Measurements from ENCODE around the gene CACNB4. TPM values are rescaled to one million over a fixed set of nuclear protein-coding genes. Genes with fewer than 3 reads are reported as not detected.
"Not testable (repeated sequence)": the region's sequence is repeated elsewhere in the genome, so short reads cannot be mapped to it uniquely, and the experiment has no call there.

CACNB4 gene
- total RNA-seq, 1 donor from 2014 or later, result 5.6 TPM

DNA sequence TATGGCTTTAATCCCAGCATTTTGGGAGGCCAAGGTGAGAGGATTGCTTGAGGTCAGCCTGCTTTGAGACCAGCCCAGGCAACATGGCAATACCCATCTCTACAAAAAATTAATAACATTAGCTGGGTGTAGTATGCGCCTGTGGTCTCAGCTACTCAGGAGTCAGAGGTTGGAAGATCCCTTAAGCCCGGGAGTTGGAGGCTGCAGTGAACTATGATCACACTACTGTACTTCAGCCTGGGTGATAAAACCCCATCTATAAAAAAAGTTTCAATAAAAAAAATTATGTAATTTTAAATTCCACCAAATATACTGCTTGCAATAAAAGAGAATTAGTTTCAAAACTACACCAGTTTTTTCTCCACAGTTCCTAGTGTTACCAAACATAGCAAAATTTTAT, 23.3 kb upstream of the CACNB4 start:
- Mint-ChIP-seq H3K36me3 (peaks cover 3% of the 10 kb centered on the region), H3K27ac (no peak overlapping the region), H3K4me3 (no peak overlapping the region), H3K27me3 (no peaks in the 10 kb centered on the region), H3K4me1 (ENCODE audit: unreplicated experiment) (no peaks in the 10 kb centered on the region), H3K9me3 (no peaks in the 10 kb centered on the region)
- no peak for DNase-seq (ENCODE audit: extremely low spot score, unreplicated experiment)
- TF ChIP-seq, protein P1, sequence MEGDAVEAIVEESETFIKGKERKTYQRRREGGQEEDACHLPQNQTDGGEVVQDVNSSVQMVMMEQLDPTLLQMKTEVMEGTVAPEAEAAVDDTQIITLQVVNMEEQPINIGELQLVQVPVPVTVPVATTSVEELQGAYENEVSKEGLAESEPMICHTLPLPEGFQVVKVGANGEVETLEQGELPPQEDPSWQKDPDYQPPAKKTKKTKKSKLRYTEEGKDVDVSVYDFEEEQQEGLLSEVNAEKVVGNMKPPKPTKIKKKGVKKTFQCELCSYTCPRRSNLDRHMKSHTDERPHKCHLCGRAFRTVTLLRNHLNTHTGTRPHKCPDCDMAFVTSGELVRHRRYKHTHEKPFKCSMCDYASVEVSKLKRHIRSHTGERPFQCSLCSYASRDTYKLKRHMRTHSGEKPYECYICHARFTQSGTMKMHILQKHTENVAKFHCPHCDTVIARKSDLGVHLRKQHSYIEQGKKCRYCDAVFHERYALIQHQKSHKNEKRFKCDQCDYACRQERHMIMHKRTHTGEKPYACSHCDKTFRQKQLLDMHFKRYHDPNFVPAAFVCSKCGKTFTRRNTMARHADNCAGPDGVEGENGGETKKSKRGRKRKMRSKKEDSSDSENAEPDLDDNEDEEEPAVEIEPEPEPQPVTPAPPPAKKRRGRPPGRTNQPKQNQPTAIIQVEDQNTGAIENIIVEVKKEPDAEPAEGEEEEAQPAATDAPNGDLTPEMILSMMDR (conservative IDR thresholded peaks at IDR 0.05), result no peak

DNA sequence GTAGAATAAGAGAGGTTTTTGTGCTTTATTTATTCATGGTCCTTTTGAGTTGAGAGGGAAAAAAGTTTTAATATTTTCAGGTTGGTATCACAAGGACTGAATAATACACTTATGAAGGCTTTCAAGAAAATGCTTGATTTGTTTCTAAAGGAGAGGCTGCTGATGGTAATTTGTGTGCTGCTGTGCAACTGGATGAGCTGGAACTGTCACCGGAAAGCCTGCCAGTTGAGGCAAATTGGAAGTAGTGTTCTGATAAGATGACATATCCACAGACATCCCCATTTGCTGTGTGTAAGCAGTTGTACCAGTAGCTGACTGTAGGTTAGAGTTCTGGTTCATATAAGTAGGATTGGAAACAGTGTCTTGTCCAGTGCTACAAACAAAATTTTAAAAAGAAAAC, 21.6 kb upstream of the CACNB4 start:
- H3K36me3 Mint-ChIP-seq, result peaks cover 3% of the 10 kb centered on the region
- no peak overlapping the region for H3K4me3 Mint-ChIP-seq
- no peaks in the 10 kb centered on the region for H3K27me3 Mint-ChIP-seq
- TF ChIP-seq, protein P1 (conservative IDR thresholded peaks at IDR 0.05), result no peak
- H3K4me1 Mint-ChIP-seq (ENCODE audit: unreplicated experiment), result no peaks in the 10 kb centered on the region
- H3K27ac Mint-ChIP-seq, result no peak overlapping the region
- H3K9me3 Mint-ChIP-seq, result no peaks in the 10 kb centered on the region
- no peak for DNase-seq (ENCODE audit: extremely low spot score, unreplicated experiment)

DNA sequence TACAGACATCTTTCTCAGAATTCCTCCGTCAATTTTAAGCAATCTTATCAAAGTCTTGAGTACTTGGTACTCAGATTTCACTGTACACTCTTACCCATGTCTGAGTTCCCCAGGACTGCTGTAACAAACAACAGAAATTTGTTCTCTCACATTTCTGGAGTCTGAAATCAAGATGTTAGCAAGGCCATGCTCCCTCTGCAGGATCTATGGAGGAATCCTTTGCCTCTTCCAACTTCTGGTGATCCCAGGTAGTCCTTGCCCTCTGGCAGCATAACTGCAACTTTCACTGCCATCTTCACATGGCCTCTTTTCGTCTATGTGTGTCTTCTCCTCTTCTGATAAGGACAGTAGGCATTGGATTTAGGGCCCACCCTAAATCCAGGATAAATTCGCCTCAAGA, 17.1 kb upstream of the CACNB4 start:
- TF ChIP-seq, protein P1 (conservative IDR thresholded peaks at IDR 0.05), result no peak
- DNase-seq (ENCODE audit: extremely low spot score, unreplicated experiment), result no peak
- no peaks in the 10 kb centered on the region for H3K9me3 Mint-ChIP-seq
- H3K27ac Mint-ChIP-seq, result no peak overlapping the region
- no peaks in the 10 kb centered on the region for H3K36me3 Mint-ChIP-seq
- no peaks in the 10 kb centered on the region for H3K4me1 Mint-ChIP-seq (ENCODE audit: unreplicated experiment)
- no peak overlapping the region for H3K4me3 Mint-ChIP-seq
- no peaks in the 10 kb centered on the region for H3K27me3 Mint-ChIP-seq

DNA sequence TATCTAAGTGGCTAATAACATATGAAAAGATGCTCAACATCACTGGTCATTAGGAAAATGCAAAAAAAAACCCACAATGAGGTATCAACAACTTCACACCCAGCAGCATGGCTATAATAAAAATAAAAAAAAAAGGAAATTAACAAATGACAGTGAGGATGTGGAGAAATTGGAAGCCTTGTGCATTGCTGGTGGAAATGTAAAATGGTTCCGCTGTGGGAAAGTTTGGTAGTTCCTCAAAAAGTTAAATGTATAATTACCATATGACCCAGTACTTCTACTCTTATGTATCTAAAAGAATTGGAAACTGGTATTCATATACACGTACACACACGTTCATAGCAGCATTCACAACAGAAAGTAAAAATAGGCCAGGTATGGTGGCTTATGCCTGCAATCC, 15.5 kb upstream of the CACNB4 start:
- TF ChIP-seq, protein P1 (conservative IDR thresholded peaks at IDR 0.05), result no peak
- H3K27me3 Mint-ChIP-seq, result no peaks in the 10 kb centered on the region
- H3K4me1 Mint-ChIP-seq (ENCODE audit: unreplicated experiment), result no peaks in the 10 kb centered on the region
- H3K4me3 Mint-ChIP-seq, result no peak overlapping the region
- no peaks in the 10 kb centered on the region for H3K9me3 Mint-ChIP-seq
- H3K27ac Mint-ChIP-seq, result no peak overlapping the region
- H3K36me3 Mint-ChIP-seq, result no peaks in the 10 kb centered on the region
- DNase-seq (ENCODE audit: extremely low spot score, unreplicated experiment), result no peak

DNA sequence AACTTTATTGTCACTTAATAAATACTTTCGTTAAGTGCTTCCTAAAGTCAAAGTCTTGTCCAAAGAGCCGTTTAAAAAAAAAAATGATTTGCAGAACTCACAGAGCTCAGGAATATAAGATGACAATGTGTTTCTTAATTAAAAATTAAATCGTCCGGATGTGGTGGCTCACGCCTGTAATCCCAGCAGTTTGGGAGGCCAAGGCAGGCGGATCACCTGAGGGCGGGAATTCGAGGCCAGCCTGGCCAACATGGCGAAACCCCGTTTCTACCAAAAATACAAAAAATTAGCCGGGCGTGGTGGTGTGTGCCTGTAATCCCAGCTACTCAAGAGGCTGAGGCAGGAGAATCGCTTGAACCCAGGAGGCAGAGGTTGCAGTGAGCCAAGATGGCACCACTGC, 8.3 kb upstream of the CACNB4 start:
- H3K4me3 Mint-ChIP-seq; H3K9me3 Mint-ChIP-seq; H3K4me1 Mint-ChIP-seq (ENCODE audit: unreplicated experiment); H3K27ac Mint-ChIP-seq; H3K27me3 Mint-ChIP-seq; H3K36me3 Mint-ChIP-seq; DNase-seq (ENCODE audit: extremely low spot score, unreplicated experiment): not testable (repeated sequence)

DNA sequence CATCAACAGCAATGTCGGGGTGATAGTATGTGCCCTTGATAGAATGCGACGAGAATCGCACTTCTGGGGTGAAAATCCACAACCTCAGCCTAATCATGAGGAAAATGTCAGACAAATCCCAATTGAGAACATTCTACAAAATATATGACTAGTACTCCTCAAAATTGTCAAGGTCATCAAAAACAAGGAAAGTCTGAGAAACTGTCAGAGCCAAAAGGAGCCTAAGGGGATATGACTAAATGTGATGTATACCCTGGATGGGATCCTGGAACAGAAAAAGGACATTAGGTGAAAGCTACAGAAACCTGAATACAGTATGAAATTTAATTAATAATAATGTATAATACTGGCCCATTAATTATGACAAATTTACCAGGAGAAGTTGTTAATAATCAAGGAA, 7.6 kb upstream of the CACNB4 start:
- Mint-ChIP-seq H3K4me3 (no peak overlapping the region), H3K36me3 (no peaks in the 10 kb centered on the region), H3K9me3 (no peaks in the 10 kb centered on the region), H3K4me1 (ENCODE audit: unreplicated experiment) (no peaks in the 10 kb centered on the region), H3K27ac (no peak overlapping the region), H3K27me3 (peaks cover 9% of the 10 kb centered on the region)
- no peak for DNase-seq (ENCODE audit: extremely low spot score, unreplicated experiment)
- TF ChIP-seq, protein P1 (conservative IDR thresholded peaks at IDR 0.05), result no peak

All from type B pancreatic cell (in vitro differentiated cells).